D721Med (cell line): ENCODE measurements around the gene NPW.

Experiments used
- DNase-seq: peaks from one replicate; pipeline ENCODE4 v3.0.0; 2011; ENCODE audit warnings: low spot score; ENCODE audit not compliant: insufficient read length
- FAIRE-seq: peaks from 2 replicates; lab custom pipeline; 2011; peaks lifted over from hg19 to GRCh38; lab: Jason Lieb, UNC
- TF ChIP-seq, protein P1 (sequence below): IDR thresholded peaks from 2 replicates; pipeline ENCODE4 v1.5.1; 2012; ENCODE audit warnings: mild to moderate bottlenecking, control low read depth; ENCODE audit not compliant: insufficient read depth; ENCODE audit errors: missing control alignments

The NPW gene

DNA sequence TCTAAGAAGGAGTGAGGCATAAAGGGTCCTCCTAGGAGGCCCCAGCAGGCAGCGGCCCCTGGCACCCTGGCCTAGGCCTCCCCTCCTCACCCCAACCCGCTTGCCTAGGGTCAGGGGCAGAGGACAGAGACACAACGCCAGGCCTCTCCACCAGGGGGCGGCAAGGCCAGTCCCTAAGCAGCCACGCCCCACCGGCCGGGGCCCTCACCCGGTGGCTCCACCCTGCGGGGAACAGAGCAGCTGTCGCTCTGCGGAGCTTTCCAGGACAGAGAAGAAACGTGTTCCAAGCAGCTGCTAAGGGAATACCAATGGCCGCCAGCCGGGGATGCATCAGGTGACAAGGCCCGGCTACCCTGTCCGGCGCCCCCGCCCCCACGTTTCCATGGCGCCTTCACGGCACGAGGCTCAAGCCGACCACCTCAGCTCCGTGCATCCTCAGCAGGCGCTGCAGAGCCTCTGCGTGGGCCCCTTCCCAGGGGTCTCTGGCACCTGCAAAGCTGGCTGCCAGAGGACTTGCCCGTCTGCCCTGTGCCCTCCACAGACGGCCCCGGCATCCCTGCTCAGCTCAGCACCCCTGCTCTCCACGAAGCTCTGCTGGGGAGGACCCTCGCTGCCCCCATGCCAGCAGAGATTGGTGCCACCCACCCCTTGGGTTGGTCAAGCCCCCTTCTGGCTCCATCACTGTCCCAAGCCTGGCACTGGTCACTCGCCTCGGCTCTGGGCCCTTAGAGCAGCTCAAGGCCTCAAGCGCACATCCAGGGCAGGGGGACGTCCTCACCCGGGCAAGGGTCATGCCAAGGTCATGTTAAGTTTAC, 15.6 kb upstream of the NPW start:
- peak; percentile 96 for DNase-seq

DNA sequence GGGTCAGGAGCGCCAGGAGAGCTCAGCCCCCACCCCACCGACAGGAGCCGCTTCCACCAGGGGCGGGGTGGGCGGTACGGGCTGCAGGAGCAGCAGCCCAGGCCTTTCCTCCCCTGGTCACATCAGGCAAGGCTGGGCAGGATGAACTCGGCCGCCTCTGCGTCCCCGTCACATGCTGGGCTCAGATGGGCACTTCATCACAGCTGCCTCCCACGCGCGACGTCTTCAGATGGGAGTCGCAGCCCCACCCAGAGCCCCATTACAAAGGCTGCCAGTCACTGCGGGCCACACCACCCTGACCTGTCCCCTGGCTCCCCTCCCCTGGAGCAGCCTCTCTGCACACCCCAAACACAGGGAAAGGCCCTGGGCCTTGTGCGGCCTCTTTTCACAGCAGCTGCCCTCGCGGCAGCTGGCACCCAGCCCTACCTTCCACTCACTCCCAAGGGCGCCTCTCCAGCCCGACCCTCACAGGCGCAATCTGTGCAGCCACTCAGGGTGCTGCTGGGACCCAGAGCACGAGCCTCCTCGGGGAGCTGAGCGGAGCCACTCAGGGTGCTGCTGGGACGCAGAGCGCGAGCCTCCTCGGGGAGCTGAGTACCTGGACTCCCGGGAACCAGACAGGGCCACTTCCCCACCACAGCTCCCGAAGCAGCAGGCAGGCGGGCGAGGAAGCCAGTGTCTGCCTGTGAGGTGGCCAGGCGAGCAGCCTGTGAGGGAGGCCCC, 14.6 kb upstream of the NPW start:
- TF ChIP-seq, protein P1, sequence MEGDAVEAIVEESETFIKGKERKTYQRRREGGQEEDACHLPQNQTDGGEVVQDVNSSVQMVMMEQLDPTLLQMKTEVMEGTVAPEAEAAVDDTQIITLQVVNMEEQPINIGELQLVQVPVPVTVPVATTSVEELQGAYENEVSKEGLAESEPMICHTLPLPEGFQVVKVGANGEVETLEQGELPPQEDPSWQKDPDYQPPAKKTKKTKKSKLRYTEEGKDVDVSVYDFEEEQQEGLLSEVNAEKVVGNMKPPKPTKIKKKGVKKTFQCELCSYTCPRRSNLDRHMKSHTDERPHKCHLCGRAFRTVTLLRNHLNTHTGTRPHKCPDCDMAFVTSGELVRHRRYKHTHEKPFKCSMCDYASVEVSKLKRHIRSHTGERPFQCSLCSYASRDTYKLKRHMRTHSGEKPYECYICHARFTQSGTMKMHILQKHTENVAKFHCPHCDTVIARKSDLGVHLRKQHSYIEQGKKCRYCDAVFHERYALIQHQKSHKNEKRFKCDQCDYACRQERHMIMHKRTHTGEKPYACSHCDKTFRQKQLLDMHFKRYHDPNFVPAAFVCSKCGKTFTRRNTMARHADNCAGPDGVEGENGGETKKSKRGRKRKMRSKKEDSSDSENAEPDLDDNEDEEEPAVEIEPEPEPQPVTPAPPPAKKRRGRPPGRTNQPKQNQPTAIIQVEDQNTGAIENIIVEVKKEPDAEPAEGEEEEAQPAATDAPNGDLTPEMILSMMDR = no peak
- no peak for DNase-seq
- no peak for FAIRE-seq

More for the DNA sequence above, 15.6 kb upstream of the NPW start:
- TF ChIP-seq, protein P1 = peak; percentile 85
- no peak for FAIRE-seq

DNA sequence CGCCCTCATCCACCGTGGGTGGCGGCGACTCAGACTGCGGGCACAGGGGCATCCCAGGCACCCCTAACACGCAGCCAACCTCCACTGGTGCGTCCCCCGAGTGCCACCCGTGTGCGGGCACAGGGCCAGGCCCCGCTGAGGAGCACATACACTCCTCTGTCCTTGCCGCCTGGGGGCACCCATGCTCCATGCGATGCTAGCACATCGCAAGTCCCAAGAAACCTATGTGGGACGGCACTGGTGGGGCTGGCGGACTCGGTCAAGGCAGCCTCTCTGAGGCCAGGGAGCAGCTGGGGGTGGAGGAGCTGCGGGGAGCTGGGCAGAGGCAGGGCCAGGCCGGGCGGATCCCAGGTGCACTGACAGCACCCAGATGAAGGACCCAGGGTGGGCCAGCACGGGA, 13.9 kb upstream of the NPW start:
- DNase-seq = no peak
- no peak for FAIRE-seq
- TF ChIP-seq, protein P1 = peak; percentile 69

DNA sequence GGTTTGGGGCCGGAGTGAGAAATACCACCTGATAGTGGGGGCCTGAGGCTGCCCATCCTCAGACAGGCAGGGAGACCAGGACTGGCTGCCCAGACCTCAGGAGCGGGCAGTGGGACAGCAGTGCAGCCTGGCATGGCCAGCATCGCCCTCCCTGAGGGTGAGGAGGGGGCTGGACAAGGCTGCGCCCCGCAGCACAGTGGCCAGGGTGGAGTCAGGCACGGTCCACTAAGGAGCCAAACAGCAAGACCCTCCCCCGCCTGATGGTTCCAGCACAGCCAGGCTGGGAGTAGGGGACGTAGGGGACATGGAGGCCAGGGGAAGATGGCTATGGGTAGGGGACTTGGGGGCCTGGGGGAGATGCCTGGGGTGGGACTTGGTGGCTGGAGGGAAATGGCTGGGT, 13.3 kb upstream of the NPW start:
- no peak for DNase-seq
- FAIRE-seq = no peak
- TF ChIP-seq, protein P1 = no peak

DNA sequence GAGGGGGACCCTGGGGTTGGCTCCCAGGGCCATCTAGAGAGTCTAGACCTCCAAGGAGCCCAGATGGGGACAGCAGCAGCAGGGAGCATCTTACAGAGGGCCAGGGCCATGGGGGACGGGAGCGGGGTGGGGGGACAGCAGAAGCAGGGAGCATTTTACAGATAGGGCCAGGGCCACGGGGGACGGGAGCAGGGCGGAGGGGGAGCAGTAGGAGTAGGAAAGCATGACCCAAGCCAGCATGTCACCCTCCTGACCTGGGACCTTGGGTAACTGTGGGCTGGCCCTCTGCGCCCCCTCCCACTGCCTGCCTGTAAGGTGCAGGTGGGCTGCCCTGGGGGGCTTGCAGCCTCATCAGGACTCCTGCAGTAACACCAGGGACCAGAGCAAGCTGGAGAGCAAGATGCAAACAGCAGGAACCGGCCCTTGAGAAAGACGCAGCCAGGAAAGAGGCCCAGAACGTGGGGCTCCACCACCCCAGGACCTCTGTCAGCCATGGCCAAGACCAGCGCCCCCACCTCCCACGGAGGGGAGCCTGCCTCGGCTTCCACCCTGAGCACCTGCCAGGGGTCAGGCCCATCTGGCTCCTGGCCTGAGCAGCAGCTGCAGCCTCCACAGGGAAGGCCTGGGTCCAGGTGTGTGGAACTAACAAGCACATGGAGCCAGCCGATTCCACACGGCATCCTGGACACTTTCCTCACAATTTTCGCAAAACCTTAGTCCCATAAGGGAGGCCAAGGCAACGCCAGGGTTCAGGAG, 12.3 kb upstream of the NPW start:
- TF ChIP-seq, protein P1 = no peak
- DNase-seq = no peak
- FAIRE-seq = no peak

DNA sequence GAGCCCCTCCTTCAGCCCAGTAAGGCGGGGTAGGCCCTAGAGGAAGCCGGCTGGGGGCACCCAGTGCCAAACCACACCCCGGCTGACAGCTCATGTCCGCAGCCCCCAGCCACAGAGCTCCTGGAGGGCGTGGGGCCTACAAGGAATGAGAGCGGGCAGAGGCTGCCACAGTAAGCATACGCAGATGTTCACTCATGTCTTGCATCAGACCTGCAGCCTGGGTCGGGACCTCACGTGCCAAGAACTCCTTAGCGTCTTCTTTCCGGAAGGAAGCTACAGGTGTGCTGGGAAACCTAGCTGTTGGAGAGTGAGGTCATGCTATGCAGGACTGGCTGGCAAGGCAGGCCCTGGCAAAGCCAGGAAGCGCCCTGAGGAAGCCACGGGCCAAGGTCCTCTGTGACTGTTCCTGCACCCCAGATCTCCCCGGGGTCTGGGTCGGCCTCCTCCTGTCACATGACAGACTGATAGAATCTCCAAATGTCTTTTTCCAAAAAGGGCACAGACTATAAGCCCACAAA, 11.5 kb upstream of the NPW start:
- TF ChIP-seq, protein P1 = no peak
- no peak for DNase-seq
- no peak for FAIRE-seq
